ENCODE data around the gene ZC3H7A. TPM values are rescaled to one million over a fixed set of nuclear protein-coding genes. Genes with fewer than 3 reads are reported as not detected.
"Not testable (repeated sequence)": the region's sequence is repeated elsewhere in the genome, so short reads cannot be mapped to it uniquely, and the experiment has no call there.

ZC3H7A gene
- total and polyA plus RNA-seq, 2 of the 4 experiments (the other 2 are of a cell fraction), result 22.2 to 53.9 TPM

DNA sequence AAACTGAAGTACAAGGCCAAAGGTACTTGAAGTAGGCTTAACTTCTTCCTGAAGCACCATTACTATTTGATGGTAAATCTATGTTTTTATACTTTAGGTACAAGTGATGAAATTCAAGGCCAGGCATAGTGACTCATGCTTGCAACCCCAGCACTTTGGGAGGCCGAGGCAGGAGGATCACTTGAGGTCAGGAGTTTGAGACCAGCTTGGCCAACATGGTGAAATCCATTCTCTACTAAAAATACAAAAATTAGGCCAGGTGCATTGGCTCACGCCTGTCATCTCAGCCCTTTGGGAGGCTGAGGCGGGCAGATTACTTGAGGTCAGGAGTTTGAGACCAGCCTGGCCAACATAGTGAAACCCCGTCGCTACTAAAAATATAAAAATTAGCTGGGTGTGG is 26.6 kb upstream of the ZC3H7A start:
- H4K20me1 ChIP-seq (ENCODE audit: insufficient read depth, low read length); H2AK9ac ChIP-seq (replicated peaks; ENCODE audit: low read depth, low read length, poor library complexity); H3K27ac ChIP-seq (ENCODE audit: insufficient read depth, low read length); H3K56ac ChIP-seq (ENCODE audit: extremely low read depth, insufficient read depth, low read length); CTCF ChIA-PET; H2BK20ac ChIP-seq (ENCODE audit: low read depth, low read length); H4K8ac ChIP-seq (ENCODE audit: low read depth in 2 of 2, low read length in 2 of 2); H3K9me3 ChIP-seq (ENCODE audit: control insufficient read depth, insufficient read depth, low read length); intact Hi-C loops (cut with micrococcal nuclease); dilution Hi-C loops (cut with HindIII; ENCODE audit: low sequenced_read_pairs, unreplicated experiment); H2BK5ac ChIP-seq (ENCODE audit: low read depth, low read length, poor library complexity, severe bottlenecking); H3K9me1 ChIP-seq (ENCODE audit: insufficient read depth, low read length); H3K14ac ChIP-seq (replicated peaks; ENCODE audit: low read depth, low read length); H3K18ac ChIP-seq (ENCODE audit: low read depth, low read length); H3K36me3 ChIP-seq (ENCODE audit: control insufficient read depth, insufficient read depth, low read length); H3K23ac ChIP-seq (ENCODE audit: low read depth, low read length); H3K4me2 ChIP-seq (ENCODE audit: low read depth, low read length); H4K5ac ChIP-seq (ENCODE audit: low read depth, low read length); H3K9ac ChIP-seq (ENCODE audit: low read depth, low read length); ATAC-seq (ENCODE audit: low read depth); POLR2A ChIA-PET (ENCODE audit: unreplicated experiment); H2BK120ac ChIP-seq (ENCODE audit: low read depth, low read length); BruUV-seq (replicated peaks); H2AK5ac ChIP-seq (ENCODE audit: low read depth, low read length); H3K27me3 ChIP-seq (ENCODE audit: control insufficient read depth, insufficient read depth, low read length); H3K4me1 ChIP-seq (ENCODE audit: control insufficient read depth, insufficient read depth, low read length); DNase-seq; H2BK15ac ChIP-seq (ENCODE audit: low read depth, low read length); H2AFZ ChIP-seq (replicated peaks; ENCODE audit: low read length, poor library complexity); H3K4me3 ChIP-seq (ENCODE audit: insufficient read depth, low read depth, low read length); H3K79me1 ChIP-seq (ENCODE audit: low read depth in 1 of 2, low read length in 2 of 2); H3K4ac ChIP-seq (ENCODE audit: low read depth, low read length); H4K91ac ChIP-seq (ENCODE audit: insufficient read depth, low read depth, low read length): not testable (repeated sequence)
- in situ Hi-C loops (cut with MboI; ENCODE audit: low sequenced_read_pairs), result loop anchor here (25.0 kb wide), 1 partner anchor 861 kb away; no protein-coding TSS in a partner anchor
- WGBS, 2 experiments (ENCODE audit: extremely low coverage in 2 of 2, insufficient read length in 1 of 2), result 100% methylated on average over 1 of the region's 5 CpGs; no CpG with 5 or more reads in 1 of the 2 experiments

All from IMR-90 (cell line).